PC-3 (cell line): ENCODE data around the gene CHGA. TPM values are rescaled to one million over a fixed set of nuclear protein-coding genes. Genes with fewer than 3 reads are reported as not detected.

Experiments
- ATAC-seq: fragments of 200-7000 bp; cut with Tn5 transposase; 2 replicates; pipeline ENCODE4 v1.9.1; 2020; ENCODE audit warnings: mild to moderate bottlenecking, moderate library complexity
- BruUV-seq: library from RNA; stranded (reverse); fragments of 400-500 nt; replicated peaks from 2 replicates; lab custom pipeline; 2021; lab: Mats Ljungman, UMichigan
- CTCF ChIA-PET: fragments of 300-600 bp; sonication (Branson Sonifier 250); formaldehyde crosslinking; loops from one replicate; lab custom pipeline; 2022; ENCODE audit warnings: antibody characterized with exemption; lab: Charles Lee
- POLR2A ChIA-PET: fragments of 300-600 bp; sonication (Branson Sonifier 250); formaldehyde crosslinking; loops from one replicate; lab custom pipeline; 2022; ENCODE audit warnings: antibody characterized with exemption; ENCODE audit not compliant: unreplicated experiment; lab: Charles Lee
- DNase-seq: peaks from one replicate; pipeline ENCODE4 v3.0.0-alpha.2; 2015
- H2AFZ ChIP-seq: fragments of 300-600 bp; sonication (generic); 2 replicates; pipeline ENCODE4 v1.6.0; 2016; ENCODE audit warnings: antibody characterized with exemption, low read length
- H3F3A ChIP-seq: fragments of 300-600 bp; sonication (generic); one replicate; pipeline ENCODE4 v1.6.0; 2017; ENCODE audit warnings: antibody characterized with exemption, low read length, control low read depth, mild to moderate bottlenecking; ENCODE audit not compliant: unreplicated experiment
- H3K27ac ChIP-seq: fragments of 300-600 bp; sonication (generic); 2 replicates; pipeline ENCODE4 v1.5.1; 2016; ENCODE audit warnings: mild to moderate bottlenecking, low read length
- H3K27me3 ChIP-seq: fragments of 300-600 bp; sonication (generic); 2 replicates; pipeline ENCODE4 v1.6.1; 2016; ENCODE audit warnings: low read length, mixed read lengths
- H3K36me3 ChIP-seq: fragments of 300-600 bp; sonication (generic); 2 replicates; pipeline ENCODE4 v1.6.1; 2016; ENCODE audit warnings: low read depth, mixed run types, low read length, mixed read lengths
- H3K4me1 ChIP-seq: fragments of 300-600 bp; sonication (generic); 2 replicates; pipeline ENCODE4 v1.5.1; 2016; ENCODE audit warnings: low read length; ENCODE audit not compliant: insufficient read depth
- H3K4me2 ChIP-seq: fragments of 300-600 bp; sonication (generic); 2 replicates; pipeline ENCODE4 v1.6.0; 2016; ENCODE audit warnings: low read length
- H3K4me3 ChIP-seq: fragments of 300-600 bp; sonication (generic); 2 replicates; pipeline ENCODE4 v1.5.1; 2016; ENCODE audit warnings: mild to moderate bottlenecking, low read length, mixed read lengths
- H3K79me2 ChIP-seq: fragments of 300-600 bp; sonication (generic); 2 replicates; pipeline ENCODE4 v1.6.1; 2017; ENCODE audit warnings: low read length, mixed read lengths
- H3K9ac ChIP-seq: fragments of 300-600 bp; sonication (generic); 2 replicates; pipeline ENCODE4 v1.6.0; 2016; ENCODE audit warnings: mild to moderate bottlenecking, low read length
- H3K9me2 ChIP-seq: fragments of 300-600 bp; sonication (generic); replicated peaks from 2 replicates; pipeline ENCODE4 v1.6.1; 2016; ENCODE audit warnings: mixed run types, low read length, mixed read lengths
- H3K9me3 ChIP-seq: fragments of 300-600 bp; sonication (generic); 2 replicates; pipeline ENCODE4 v1.6.1; 2016; ENCODE audit warnings: low read length, mixed read lengths
- H4K20me1 ChIP-seq: fragments of 300-600 bp; sonication (generic); 2 replicates; pipeline ENCODE4 v1.6.1; 2016; ENCODE audit warnings: low read length, mixed read lengths
- CTCF ChIP-seq: fragments of 300-600 bp; sonication (generic); conservative IDR thresholded peaks from 2 replicates; pipeline ENCODE4 v1.5.1; 2017; ENCODE audit warnings: antibody characterized with exemption, low read depth, mild to moderate bottlenecking, low read length
- EZH2 ChIP-seq: fragments of 300-600 bp; sonication (generic); IDR thresholded peaks from one replicate; pipeline ENCODE4 v1.6.1; 2017; ENCODE audit warnings: antibody characterized with exemption, mild to moderate bottlenecking, low read length; ENCODE audit not compliant: unreplicated experiment
- EZH2phosphoT487 ChIP-seq: fragments of 300-600 bp; sonication (generic); IDR thresholded peaks from 2 replicates; pipeline ENCODE4 v1.6.1; 2018; ENCODE audit warnings: mild to moderate bottlenecking, antibody characterized with exemption, low read length, borderline replicate concordance
- intact Hi-C: fragments of 100-400 bp; cut with micrococcal nuclease; formaldehyde crosslinking; loops from 2 replicates; pipeline ENCODE4 v1.9.0; 2023
- total RNA-seq: library from RNA; depleted of rRNA; stranded (reverse); fragments of >200 nt; gene quantifications from 2 replicates; pipeline ENCODE4 v1.2.3, GENCODE V29; 2014

Gene CHGA
- total RNA-seq, 1 experiment from 2014 or later = not detected

GRCh38 chr14:92928258-92928629 lies 5.3 kb downstream of the CHGA start:
- Histone ChIP-seq H3F3A (no peaks in the 10 kb centered on the region), H3K4me1 (no peaks in the 10 kb centered on the region), H3K27me3 (no peaks in the 10 kb centered on the region), H3K9ac (no peak overlapping the region), H3K4me2 (no peak overlapping the region), H3K79me2 (no peaks in the 10 kb centered on the region), H3K9me2 (no peaks in the 10 kb centered on the region), H3K27ac (no peak overlapping the region), H3K4me3 (no peak overlapping the region), H4K20me1 (no peaks in the 10 kb centered on the region), H2AFZ (no peak overlapping the region), H3K36me3 (no peaks in the 10 kb centered on the region), H3K9me3 (no peaks in the 10 kb centered on the region)
- intact Hi-C loops = no loop called here
- no TSS peak for BruUV-seq
- ChIA-PET CTCF (no interaction called here), POLR2A (no interaction called here)
- ATAC-seq (no peak), DNase-seq (no peak)
- TF ChIP-seq CTCF = no peak
- no peak for TF ChIP-seq EZH2
- no peak for TF ChIP-seq EZH2phosphoT487

GRCh38 chr14:92928961-92929688 lies 6.2 kb downstream of the CHGA start:
- intact Hi-C loops = no loop called here
- no peak overlapping the region for H3K9ac ChIP-seq
- H3F3A ChIP-seq = no peaks in the 10 kb centered on the region
- DNase-seq = no peak
- no TSS peak for BruUV-seq
- H2AFZ ChIP-seq = no peak overlapping the region
- no peak for ATAC-seq
- TF ChIP-seq CTCF = no peak
- no peak for TF ChIP-seq EZH2
- TF ChIP-seq EZH2phosphoT487 = no peak
- no peaks in the 10 kb centered on the region for H4K20me1 ChIP-seq
- no peak overlapping the region for H3K4me3 ChIP-seq
- no peaks in the 10 kb centered on the region for H3K27me3 ChIP-seq
- H3K4me2 ChIP-seq = no peak overlapping the region
- no peaks in the 10 kb centered on the region for H3K9me3 ChIP-seq
- CTCF ChIA-PET = no interaction called here
- H3K27ac ChIP-seq = no peak overlapping the region
- POLR2A ChIA-PET = no interaction called here
- no peaks in the 10 kb centered on the region for H3K9me2 ChIP-seq
- no peaks in the 10 kb centered on the region for H3K4me1 ChIP-seq
- no peaks in the 10 kb centered on the region for H3K79me2 ChIP-seq
- H3K36me3 ChIP-seq = no peaks in the 10 kb centered on the region
